GM21390 (cell line): ENCODE data around the gene OPCML.

Experiments
- ATAC-seq: cut with Tn5 transposase; IDR thresholded peaks from one replicate; pipeline ENCODE4 v1.9.1; 2021; ENCODE audit not compliant: unreplicated experiment

Gene OPCML

DNA sequence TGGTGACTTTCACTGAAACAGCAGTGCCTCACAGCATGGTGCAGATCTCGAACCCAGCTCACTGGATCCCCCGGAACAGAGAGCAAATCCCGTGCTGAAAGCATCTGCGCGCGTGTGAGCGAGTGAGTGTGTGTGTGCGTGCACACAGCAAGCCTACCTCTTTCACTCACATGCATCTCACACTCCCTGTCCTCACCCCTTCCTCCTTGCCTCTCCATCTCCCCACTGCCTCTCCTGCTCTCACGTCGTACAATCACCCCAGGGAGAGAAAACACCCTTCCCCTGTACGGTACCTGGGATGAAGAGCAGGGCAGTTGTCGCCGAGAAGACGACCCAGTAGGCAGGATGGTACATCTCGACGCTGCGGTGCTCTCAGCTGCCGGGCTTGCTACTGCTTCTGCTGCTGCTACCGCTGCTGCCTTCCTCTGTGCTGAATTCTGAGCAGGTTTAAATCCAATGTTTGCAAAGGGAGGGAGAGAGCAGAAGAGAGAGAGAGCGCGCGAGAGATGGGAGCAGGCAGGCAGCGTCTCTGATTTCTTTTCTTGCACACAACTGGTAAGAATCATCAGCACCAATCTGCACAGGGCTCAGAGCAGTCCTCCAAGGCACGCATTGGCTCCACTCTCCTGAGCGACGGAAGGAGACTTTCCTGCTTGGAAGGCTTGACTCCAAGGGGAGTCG, at the start of gene OPCML:
TSS of gene OPCML (minus strand) at position 531 of the 681 bp plus-strand sequence.
- ATAC-seq, result no peak

DNA sequence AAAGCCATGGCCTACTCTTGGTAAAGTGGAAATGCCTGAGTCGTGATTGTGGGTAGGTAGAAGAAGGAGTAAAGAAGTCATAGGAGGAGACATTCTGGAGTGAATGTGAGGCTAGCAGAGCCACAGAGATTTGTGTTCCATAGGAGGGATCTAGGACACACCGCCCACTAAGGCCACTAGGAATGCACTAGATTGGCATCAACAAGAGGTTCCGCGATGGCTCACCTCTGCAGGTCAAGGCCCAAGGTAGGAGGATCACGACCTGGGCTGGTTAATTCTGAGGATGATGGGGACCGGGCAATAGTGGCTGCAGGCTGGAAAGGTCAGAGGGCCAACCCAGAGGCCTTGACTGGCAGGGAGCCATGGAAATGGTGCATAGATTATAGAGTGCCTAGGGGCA, 48.8 kb upstream of the OPCML start:
- no peak for ATAC-seq

DNA sequence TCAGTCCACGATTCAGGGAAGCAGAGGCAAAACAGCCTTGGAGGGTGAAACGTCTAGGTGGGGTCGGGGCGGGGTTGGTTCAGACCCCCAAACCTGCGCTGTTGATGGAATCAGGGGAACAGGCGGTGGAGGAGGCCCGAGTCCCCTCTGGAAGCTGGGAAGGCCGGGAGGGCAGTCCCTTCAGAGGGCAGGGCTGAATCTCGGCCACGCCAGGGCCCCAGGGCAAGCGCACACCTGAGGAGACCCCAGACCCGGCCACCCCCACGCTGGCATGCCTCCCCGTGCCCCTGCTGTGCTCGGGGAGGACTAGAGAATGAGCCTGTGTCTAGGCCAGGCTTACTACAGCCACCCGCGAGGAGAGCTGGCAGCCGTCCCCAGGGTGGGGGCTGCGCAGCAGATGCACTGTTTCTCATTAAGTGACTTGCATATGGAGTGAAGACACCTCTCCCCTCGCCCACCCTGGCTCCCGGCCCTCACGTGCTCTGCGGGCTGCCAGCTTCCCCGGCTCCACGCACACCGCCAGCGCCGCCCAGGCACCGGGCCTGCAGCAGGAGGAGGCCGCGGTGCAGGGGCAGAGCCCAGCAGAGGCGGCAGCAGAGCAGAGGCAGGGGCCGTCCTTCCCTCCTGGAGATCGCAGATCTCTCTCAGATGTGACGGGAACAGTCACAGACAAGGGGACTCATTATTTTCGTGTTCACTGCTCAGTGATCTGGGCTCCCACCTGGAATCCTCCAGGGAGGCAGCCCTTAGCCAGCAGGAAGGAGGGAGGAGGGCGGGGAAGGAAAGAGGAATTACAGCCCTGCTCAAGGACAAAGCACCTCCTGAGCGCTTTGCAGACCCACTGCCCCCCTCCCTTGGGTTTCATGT, 47.1 kb upstream of the OPCML start:
- ATAC-seq, result no peak

DNA sequence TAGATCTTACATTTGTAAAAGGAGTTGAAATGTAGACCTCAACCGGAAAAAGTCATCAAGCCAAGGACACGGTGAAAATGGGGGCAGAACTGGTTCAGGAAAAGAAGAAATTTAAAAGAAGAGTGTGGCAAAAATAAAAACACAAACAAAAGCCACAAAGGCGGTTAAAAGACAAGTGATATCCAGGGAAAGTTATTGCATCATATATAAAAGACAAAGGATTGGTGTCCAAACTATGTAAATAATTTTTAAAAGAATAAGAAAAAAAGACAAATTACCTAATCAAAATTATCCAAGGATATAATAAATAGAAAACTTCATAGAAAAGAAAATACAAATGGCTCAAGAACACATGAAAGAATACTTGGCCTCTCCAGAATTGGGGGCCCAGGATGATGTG, 45.1 kb upstream of the OPCML start:
- ATAC-seq, result no peak

DNA sequence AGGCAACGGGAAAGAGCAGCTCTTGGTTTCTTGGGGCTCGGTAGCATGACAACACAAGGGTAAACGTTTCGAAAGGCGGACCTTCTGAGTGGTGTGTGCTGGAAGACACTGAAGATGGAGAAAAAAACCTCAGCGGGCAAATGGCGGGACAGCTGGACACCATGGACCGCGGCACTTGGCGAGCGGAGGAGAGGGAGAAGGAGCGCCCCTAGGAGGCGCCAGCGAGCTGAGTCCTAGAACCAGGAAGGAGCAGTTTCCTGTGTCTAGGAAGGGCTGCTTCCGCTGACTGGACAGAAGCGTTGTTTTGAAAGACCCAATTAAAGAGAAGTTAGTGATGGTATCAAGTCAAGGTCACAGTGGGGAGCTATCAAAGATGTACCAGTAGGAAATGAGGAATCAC, 44.0 kb upstream of the OPCML start:
- ATAC-seq, result no peak

DNA sequence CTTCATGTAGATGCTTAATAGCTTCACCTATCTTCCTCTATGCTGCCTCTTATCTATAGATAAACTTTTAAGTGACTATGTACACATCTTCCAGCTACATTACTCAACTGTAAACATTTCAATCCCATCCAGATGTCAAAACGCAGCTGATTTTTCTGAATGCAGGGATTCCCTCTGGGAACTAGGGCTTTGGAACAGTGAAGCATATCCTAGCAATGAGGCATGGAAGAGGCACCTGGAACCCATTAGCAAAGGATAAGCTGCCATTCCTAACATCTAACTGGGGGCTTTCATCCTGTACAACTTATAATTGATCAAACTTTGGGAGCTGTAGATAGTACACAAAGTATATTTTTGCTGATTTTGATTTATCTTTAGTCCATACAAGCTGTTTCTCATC, 40.8 kb upstream of the OPCML start:
- no peak for ATAC-seq

DNA sequence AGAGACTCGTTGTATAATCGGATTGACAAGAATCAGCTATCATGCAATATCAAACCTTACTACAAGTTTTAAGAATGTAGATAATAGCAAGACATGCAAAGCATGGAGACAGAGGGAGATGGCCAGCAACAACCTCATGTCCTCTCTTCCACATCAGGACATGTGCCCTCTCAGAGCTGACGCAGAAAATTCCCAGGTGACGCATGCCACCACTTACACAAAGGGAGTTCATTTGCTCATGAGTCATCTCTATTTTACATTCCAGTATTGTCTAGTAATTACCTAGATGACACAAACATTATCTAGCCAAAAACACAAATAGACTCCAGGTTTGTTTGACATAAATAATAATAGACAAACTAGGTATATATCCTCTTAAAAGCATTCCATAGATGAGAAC, 38.1 kb upstream of the OPCML start:
- no peak for ATAC-seq

DNA sequence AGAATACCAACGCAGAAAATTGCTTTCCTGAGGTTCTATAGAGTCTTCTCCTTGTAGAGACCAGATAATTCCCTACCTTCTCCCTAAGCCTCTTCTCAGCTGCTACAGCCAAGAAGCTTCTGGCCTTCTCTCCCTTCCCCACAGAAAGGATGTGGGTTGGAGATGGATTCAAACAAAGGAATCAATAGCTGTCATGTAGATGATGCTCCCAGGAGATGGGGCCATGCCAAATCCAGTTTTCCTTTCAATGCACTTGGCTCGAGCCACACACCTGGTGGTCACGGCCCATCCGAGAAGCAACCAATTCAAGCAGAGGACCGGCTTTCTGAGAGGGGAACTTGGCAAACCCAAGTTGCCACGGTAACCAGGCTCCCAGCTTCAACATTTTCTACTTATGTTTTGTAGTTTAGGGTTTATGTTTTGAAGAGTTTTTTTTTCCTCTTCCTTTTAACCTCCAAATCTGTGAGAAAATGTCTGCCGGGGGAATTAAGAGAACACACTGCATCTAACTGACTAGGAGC, 31.3 kb upstream of the OPCML start:
- ATAC-seq, result no peak

DNA sequence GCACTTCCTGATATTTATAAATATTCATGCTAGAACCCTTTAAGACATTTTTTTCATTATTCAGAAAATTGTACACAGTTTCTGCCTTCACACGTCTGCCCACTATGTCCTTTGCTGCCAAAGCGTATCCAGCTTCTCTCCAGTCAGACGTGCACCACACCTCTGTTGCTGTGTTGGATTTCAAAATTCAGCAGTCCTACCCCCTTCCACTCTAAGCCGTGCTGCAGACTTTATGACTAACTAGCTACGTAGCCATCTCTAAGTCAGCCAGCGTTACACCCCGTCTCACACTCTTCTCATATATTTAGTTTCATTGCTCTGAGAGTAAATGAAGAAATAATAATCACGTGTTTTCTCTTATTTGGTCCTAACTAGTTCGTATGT, 28.2 kb upstream of the OPCML start:
- ATAC-seq, result no peak

DNA sequence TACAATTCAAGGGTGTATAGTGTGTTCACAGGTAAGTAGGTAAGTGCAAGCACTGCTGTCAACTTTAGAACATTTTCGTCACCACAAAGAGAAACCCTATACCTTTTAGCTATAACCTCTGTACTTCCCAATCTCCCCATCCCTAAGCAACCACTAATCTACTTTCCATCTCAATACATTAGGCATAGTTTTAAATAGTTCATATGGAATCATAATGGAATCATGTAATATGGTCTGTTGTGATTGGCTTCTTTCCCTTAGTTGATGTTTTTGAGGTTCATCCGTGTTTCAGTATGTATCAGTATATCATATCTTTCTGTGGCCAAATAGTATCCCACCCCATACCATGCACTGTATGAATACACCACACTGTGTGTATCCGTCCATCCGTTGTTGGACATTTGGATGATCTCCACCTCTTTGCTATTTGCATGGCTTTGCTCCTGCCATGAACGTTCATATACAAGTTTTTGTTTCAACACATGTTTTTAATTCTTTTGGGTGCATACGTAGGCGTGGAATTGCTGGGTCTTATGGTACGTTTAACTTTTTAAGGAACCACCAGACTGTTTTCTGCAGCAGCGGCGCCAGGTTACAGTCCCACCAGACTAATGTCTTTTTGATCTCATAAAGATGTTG, 27.7 kb upstream of the OPCML start:
- ATAC-seq, result no peak

DNA sequence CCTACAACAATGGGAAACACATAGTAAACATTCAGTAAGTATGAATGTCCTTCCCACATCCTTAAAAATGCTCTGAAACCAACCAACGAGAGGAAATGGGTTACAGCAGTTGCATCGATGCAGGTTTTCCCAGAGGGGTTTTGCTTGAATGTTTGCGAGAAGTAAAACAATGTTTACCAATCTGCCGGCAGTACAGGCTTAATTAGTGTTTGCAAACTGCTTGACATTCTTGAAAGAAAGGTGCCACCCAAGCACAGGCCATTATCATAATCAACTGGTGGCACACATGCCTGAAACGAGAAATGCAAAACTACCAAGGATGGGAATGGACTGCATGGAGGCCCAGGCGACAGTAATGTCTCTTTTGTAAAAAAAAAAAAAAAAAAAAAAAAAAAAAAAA, 27.1 kb upstream of the OPCML start:
- no peak for ATAC-seq

DNA sequence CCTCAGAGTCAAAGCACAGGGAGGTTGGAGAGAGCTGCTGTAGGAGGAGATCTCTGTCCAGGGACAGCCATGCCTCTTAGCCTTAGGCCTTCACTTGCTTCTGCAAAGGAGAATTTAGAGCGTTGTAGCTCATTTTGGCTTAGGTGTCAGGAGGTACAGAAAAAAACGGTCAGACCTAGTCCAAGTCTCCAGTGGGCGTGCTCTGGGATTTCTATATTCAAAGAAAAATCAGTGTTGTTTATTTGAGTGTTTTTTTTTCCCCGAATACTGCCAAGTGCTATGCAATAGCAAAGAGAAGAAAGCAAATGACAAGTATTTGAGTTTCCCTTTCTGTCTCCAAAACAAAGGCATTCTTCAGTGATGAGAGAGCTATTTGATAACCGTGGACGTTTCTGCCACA, 22.7 kb upstream of the OPCML start:
- ATAC-seq, result no peak

DNA sequence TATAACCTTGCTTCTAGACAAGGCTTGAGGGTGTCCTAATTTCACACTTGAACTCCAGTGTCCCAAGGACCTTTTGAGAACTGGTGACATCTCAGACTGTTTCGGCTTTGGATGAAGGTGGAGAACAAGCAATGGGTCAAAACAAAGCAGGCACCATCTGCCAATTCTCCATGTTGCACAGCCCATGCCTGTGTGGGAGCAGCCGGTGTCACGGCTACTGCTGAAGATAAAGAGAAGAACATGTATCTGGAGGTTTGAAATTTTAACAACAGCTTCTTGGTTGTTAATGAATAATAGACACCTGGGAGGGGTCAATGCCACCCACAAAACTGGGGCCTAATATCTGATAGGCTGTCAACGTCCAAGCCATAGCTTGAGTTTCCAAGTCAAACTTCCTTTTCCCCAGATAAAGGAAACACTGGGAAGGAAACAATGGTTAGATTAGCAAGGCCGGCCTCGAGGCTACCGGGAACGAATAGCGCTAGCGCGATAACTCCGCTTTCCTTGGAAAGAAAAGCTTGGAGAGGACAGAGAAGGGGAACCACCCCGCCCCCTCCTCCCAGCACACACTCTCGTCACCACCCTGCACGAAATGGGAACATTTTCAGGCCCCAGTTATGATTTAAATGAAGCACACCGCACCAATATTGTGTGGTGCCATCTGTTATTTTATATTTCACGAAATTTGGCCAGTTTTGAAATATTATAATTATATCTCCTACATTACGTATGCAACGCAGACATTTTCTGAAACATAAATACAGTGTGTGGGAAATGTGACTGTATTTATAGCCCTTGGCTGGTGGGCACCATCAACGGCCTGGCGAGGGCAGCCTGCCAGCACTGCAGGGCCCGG, 21.8 kb upstream of the OPCML start:
- no peak for ATAC-seq

DNA sequence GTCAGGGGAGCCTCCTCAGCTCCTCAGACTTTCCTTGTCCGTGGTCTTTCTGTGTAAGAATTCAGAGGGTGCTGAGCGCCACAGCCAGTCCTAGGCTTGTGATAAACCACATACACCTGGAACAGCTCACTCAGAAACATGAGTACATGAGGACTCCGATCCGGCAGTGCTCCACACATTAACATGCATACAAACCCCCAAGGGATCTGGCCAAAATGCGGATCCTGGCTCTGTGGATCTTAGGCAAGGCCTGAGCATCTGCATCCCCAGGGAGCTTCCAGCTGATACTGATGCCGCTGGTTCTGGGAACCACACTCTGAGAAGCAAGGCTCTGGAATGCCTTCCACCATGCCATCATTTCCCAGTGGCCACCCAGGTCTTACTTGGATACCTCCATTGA, 20.6 kb upstream of the OPCML start:
- no peak for ATAC-seq

DNA sequence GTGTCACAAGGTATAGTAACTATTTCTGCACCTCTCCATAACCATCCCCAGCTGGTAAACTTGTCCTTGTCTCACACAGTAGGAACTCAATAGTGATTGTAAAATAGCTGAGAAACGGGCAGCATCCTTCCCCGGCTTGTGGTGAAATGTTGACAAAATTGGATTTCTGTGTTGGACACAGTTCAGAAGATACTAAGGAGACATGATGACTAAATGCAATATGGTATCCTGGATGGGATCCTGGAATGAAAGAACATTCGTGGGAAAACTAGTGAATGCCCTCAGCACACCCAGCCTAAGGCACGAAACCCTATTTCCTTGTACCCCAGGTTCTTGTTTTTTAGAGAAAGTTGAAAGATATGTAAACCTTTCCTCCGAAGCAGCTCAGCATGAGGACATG, 18.8 kb upstream of the OPCML start:
- ATAC-seq, result no peak

DNA sequence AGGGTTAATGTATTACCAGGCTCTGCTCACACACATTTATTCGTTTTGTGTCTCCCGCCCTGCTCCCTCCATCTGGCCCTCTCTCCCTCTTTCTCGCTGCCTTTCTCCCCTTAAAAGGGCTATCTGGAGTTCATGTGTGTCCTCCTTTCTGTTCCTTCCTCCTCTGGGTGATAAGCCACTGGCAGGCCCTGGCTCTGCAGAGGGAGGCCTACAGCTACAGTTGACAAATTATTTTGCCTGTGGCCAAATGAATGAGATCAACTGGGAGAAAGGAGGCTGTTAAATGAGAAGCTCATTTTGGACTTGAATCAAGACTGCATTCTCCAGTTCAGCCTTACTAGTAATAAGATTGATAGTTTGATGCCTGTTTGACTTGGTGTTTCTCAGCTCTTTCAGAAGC, 17.5 kb upstream of the OPCML start:
- ATAC-seq, result no peak

DNA sequence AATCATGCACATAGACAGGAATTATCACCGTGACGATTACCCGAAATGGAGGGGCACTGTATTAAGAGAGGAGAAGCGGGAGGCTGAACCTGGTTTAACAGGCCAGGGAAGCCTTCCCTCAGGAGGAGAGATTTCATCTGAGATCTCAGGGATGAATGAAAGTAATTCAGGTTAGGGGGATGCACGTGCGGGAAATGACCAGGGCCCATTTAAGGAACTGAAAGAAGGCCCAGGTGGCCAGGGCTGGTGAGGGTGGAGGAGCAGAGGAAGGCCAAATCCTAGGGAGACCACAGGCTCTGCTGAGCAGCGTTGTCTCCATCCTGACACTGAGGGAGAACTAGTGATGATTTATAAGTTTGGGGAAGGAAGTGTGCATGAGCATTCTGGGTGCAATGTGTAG, 16.3 kb upstream of the OPCML start:
- no peak for ATAC-seq

DNA sequence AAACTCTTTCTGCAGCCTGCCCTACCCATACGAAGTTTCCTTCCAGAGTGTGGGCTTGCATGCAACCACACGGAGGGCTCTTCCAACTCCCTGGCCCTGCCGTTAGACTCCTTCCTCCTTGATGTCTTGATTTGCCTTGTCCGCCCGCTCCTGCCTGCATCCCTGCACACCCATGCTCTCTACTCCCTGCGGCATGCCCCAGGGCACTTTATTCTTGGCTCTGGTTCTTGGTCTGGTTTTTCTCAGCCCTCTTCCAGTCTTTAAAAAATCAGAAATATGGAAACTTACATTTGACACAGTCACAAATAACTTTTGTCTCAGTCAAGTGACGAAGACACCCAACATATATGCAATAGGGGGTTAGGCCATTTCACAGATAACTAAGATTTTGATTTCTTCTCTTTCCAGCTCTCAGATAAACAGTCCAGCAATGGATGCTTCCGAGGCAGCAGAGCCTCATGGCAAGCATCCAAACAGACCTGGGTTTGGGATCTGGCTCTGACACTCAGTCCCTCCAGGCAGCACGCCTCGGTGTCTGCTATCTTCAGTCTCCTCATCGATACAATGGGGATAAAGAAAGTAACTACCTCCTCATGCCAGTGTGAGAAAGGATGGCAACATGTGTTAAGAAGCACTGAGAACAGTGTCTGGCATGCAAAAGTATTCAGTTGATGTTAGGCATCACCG, 15.7 kb upstream of the OPCML start:
- ATAC-seq, result no peak

DNA sequence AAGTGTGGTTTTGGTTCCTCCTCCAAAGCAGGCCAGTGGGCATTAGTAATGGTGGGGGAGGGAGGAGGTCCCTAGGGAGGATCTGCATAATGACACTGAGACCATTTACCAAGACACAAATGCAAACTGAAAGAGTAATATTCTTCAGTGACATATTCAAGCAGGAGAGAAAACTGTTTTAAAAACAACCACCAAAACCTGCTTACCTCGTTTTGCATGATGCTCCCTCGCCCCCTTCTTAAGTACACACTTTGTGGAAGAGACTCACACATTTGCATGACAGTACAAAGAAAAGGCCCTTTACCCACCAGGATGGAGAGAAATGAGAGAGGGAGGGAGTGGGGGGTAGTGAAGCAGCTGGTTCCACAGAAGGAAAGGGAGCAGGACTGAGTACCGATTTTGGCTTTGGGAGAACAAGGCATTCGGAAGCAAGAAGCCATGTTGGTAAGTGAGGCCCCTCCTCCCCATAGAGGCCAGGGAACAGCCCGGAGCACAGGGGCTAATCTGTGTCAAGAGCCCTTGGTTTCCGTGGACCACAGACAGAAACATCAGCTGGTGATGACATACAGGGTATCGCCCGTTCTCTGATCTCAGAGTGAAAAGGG, 13.0 kb upstream of the OPCML start:
- no peak for ATAC-seq

DNA sequence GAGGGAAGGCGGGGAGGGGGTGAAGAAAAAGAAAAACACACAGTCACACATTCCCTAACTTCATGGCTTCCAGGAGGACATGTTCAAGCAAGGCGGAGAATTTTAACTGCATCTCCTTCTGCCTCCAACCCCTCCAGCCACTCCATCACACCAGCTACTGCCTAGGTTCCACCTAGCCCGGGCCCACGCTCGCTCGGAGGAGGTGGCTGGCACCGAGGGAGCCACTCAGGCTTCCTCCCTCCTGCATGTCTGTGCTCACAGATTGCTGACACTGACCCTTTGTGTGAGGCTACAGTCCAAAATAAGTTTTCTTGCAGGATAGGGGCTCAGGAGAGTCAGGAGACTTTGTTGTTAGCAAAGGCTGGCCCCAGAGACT, 9.4 kb upstream of the OPCML start:
- ATAC-seq, result no peak
